ENCODE measurements around the gene LY6G5C. TPM values are rescaled to one million over a fixed set of nuclear protein-coding genes. Genes with fewer than 3 reads are reported as not detected.
A peak's percentile ranks its signal among the peaks of the same experiment; 100 is the strongest.

Gene LY6G5C
- total and polyA plus RNA-seq, 2 experiments from 2014 or later = 2.1 TPM; not detected in 1

GRCh38 chr6:31658158-31658688 lies 22.6 kb downstream of the LY6G5C start:
- Histone ChIP-seq H3K36me3 (ENCODE audit: insufficient read depth) (peaks cover 4% of the 10 kb centered on the region; the same call in 1 of the 2 replicates), H3K27ac (ENCODE audit: low read depth) (no peak overlapping the region), H3K79me2 (replicated peaks; ENCODE audit: insufficient read depth) (peaks cover 28% of the 10 kb centered on the region), H3K4me1 (ENCODE audit: insufficient read depth) (peaks cover 13% of the 10 kb centered on the region), H3K27me3 (ENCODE audit: insufficient read depth) (no peaks in the 10 kb centered on the region), H3F3A (replicated peaks; ENCODE audit: low read depth) (peaks cover 17% of the 10 kb centered on the region), H3K9me2 (ENCODE audit: insufficient read depth) (no peaks in the 10 kb centered on the region), H3K4me3 (no peak overlapping the region), H2AFZ (no peak overlapping the region), H3K4me2 (no peak overlapping the region), H4K20me1 (replicated peaks; ENCODE audit: insufficient read depth) (no peaks in the 10 kb centered on the region; the same call in 1 of the 2 replicates)
- ATAC-seq = no peak
- Mint-ChIP-seq H3K27me3 (ENCODE audit: insufficient read depth, low read depth, poor library complexity) (peaks cover 24% of the 10 kb centered on the region), H3K27ac (peak overlapping the region; percentile 80; the same call in 1 of the 2 replicates), H3K36me3 (ENCODE audit: low read depth) (peaks cover 31% of the 10 kb centered on the region), H3K4me3 (peak overlapping the region; percentile 90; the same call in 1 of the 3 replicates), H3K9me3 (no peaks in the 10 kb centered on the region), H3K4me1 (peaks cover 35% of the 10 kb centered on the region)
- DNase-seq (ENCODE audit: low spot score) = no peak
- no peak for TF ChIP-seq NANOG (IDR thresholded peaks at IDR 0.05; ENCODE audit: borderline replicate concordance)
- TF ChIP-seq, protein P1, sequence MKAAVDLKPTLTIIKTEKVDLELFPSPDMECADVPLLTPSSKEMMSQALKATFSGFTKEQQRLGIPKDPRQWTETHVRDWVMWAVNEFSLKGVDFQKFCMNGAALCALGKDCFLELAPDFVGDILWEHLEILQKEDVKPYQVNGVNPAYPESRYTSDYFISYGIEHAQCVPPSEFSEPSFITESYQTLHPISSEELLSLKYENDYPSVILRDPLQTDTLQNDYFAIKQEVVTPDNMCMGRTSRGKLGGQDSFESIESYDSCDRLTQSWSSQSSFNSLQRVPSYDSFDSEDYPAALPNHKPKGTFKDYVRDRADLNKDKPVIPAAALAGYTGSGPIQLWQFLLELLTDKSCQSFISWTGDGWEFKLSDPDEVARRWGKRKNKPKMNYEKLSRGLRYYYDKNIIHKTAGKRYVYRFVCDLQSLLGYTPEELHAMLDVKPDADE (IDR thresholded peaks at IDR 0.05) = no peak
- TF ChIP-seq ZNF331 (CRISPR knock-in tag; IDR thresholded peaks at IDR 0.05; ENCODE audit: low read depth) = no peak
- TF ChIP-seq JUNB (IDR thresholded peaks at IDR 0.05; ENCODE audit: unreplicated experiment) = no peak
- TF ChIP-seq POLR2AphosphoS5 (IDR thresholded peaks at IDR 0.05; ENCODE audit: low read depth) = no peak
- TF ChIP-seq STAT1 (IDR thresholded peaks at IDR 0.05; ENCODE audit: unreplicated experiment) = no peak

- ATAC-seq = no peak
- Histone ChIP-seq H3K4me1 (ENCODE audit: insufficient read depth) (peaks cover 13% of the 10 kb centered on the region), H4K20me1 (replicated peaks; ENCODE audit: insufficient read depth) (no peaks in the 10 kb centered on the region; the same call in 1 of the 2 replicates), H3K36me3 (ENCODE audit: insufficient read depth) (peaks cover 4% of the 10 kb centered on the region; the same call in 1 of the 2 replicates), H3K9me2 (ENCODE audit: insufficient read depth) (no peaks in the 10 kb centered on the region), H3F3A (replicated peaks; ENCODE audit: low read depth) (peaks cover 19% of the 10 kb centered on the region), H3K4me3 (no peak overlapping the region), H3K4me2 (no peak overlapping the region), H3K27me3 (ENCODE audit: insufficient read depth) (no peaks in the 10 kb centered on the region), H3K27ac (ENCODE audit: low read depth) (no peak overlapping the region), H2AFZ (no peak overlapping the region), H3K79me2 (replicated peaks; ENCODE audit: insufficient read depth) (peaks cover 25% of the 10 kb centered on the region)
- TF ChIP-seq JUNB (IDR thresholded peaks at IDR 0.05; ENCODE audit: unreplicated experiment) = no peak
- 0 out of 2 replicates have a peak, but pooled peaks have one; percentile 13 for TF ChIP-seq CREB1 (CRISPR knock-in tag; IDR thresholded peaks at IDR 0.05; ENCODE audit: low read depth)
- Mint-ChIP-seq H3K36me3 (ENCODE audit: low read depth) (peaks cover 28% of the 10 kb centered on the region), H3K27ac (peak overlapping the region; percentile 80; the same call in 1 of the 2 replicates), H3K27me3 (ENCODE audit: insufficient read depth, low read depth, poor library complexity) (peaks cover 24% of the 10 kb centered on the region), H3K4me3 (peak overlapping the region; percentile 9; the same call in 1 of the 3 replicates), H3K4me1 (peaks cover 33% of the 10 kb centered on the region; the same call in 2 of the 3 replicates), H3K9me3 (no peaks in the 10 kb centered on the region)
- no peak for DNase-seq (ENCODE audit: low spot score)
These were observed 23.3 kb downstream of the LY6G5C start for GRCh38 chr6:31657406-31658157.

All from GM23338 (cell line).